IPS DF 6.9 (cell line): ENCODE measurements around the gene URGCP.

ENCODE experiments used
- DNase-seq: peaks from one replicate; pipeline ENCODE4 v3.0.0-alpha.2; 2013; ENCODE audit warnings: low read depth, low spot score
- H3K27ac ChIP-seq: one replicate; pipeline ENCODE4 v1.5.1; 2013; ENCODE audit warnings: low read length, control low read depth
- H3K27me3 ChIP-seq: 2 replicates; pipeline ENCODE4 v1.6.1; 2013; ENCODE audit warnings: mild to moderate bottlenecking, low read length; ENCODE audit not compliant: control insufficient read depth, insufficient read depth
- H3K36me3 ChIP-seq: 2 replicates; pipeline ENCODE4 v1.6.1; 2013; ENCODE audit warnings: low read length; ENCODE audit not compliant: control insufficient read depth, insufficient read depth
- H3K4me1 ChIP-seq: 2 replicates; pipeline ENCODE4 v1.6.1; 2013; ENCODE audit warnings: low read length; ENCODE audit not compliant: control insufficient read depth, insufficient read depth
- H3K4me3 ChIP-seq: 2 replicates; pipeline ENCODE4 v1.5.1; 2013; ENCODE audit warnings: mild to moderate bottlenecking, low read length
- H3K9me3 ChIP-seq: 2 replicates; pipeline ENCODE4 v1.6.1; 2013; ENCODE audit warnings: low read length, inconsistent platforms; ENCODE audit not compliant: control insufficient read depth, insufficient read depth
- WGBS: extraction: QIAGEN DNeasy Blood & Tissue Kit; methylation state at CpG from one replicate; pipeline ENCODE4 v1.1.7; 2013; ENCODE audit warnings: mixed read lengths, missing lambda C conversion rate; ENCODE audit not compliant: insufficient read length, insufficient coverage; 5-methylcytosine and 5-hydroxymethylcytosine counted together

Gene URGCP

GRCh38 chr7:43856316-43856715, 50.1 kb downstream of the URGCP start:
- WGBS, result no CpG with 5 or more reads among the region's 4 CpGs
- Histone ChIP-seq H3K4me3 (no peak overlapping the region), H3K9me3 (no peaks in the 10 kb centered on the region), H3K27me3 (no peaks in the 10 kb centered on the region), H3K27ac (no peak overlapping the region), H3K36me3 (no peaks in the 10 kb centered on the region), H3K4me1 (no peaks in the 10 kb centered on the region)
- DNase-seq, result no peak

GRCh38 chr7:43855176-43855575, 51.2 kb downstream of the URGCP start:
- Histone ChIP-seq H3K4me3 (no peak overlapping the region), H3K27me3 (no peaks in the 10 kb centered on the region), H3K9me3 (no peaks in the 10 kb centered on the region), H3K4me1 (no peaks in the 10 kb centered on the region), H3K27ac (no peak overlapping the region), H3K36me3 (no peaks in the 10 kb centered on the region)
- no peak for DNase-seq

- DNase-seq, result no peak
- Histone ChIP-seq H3K27me3 (no peaks in the 10 kb centered on the region), H3K9me3 (no peaks in the 10 kb centered on the region), H3K4me3 (no peak overlapping the region), H3K27ac (no peak overlapping the region), H3K36me3 (no peaks in the 10 kb centered on the region), H3K4me1 (no peaks in the 10 kb centered on the region)
- no CpG with 5 or more reads among the region's 2 CpGs for WGBS
Measured at GRCh38 chr7:43851805-43852204, 54.6 kb downstream of the URGCP start.

- DNase-seq, result no peak
- no CpG with 5 or more reads among the region's 5 CpGs for WGBS
Measured at GRCh38 chr7:43850348-43851116, 55.9 kb downstream of the URGCP start.

GRCh38 chr7:43849047-43849446, 57.3 kb downstream of the URGCP start:
- no CpG with 5 or more reads among the region's 2 CpGs for WGBS
- DNase-seq, result no peak
- H3K27me3 ChIP-seq, result no peaks in the 10 kb centered on the region
- no peak overlapping the region for H3K27ac ChIP-seq
- no peaks in the 10 kb centered on the region for H3K9me3 ChIP-seq
- H3K4me3 ChIP-seq, result no peak overlapping the region
- no peaks in the 10 kb centered on the region for H3K4me1 ChIP-seq
- H3K36me3 ChIP-seq, result no peaks in the 10 kb centered on the region

More at GRCh38 chr7:43850348-43851116, 55.9 kb downstream of the URGCP start:
- no peaks in the 10 kb centered on the region for H3K4me1 ChIP-seq
- H3K27me3 ChIP-seq, result no peaks in the 10 kb centered on the region
- H3K36me3 ChIP-seq, result no peaks in the 10 kb centered on the region
- H3K27ac ChIP-seq, result no peak overlapping the region
- no peaks in the 10 kb centered on the region for H3K9me3 ChIP-seq
- H3K4me3 ChIP-seq, result no peak overlapping the region

GRCh38 chr7:43847496-43847895, 58.9 kb downstream of the URGCP start:
- Histone ChIP-seq H3K27ac (no peak overlapping the region), H3K4me3 (no peak overlapping the region), H3K27me3 (no peaks in the 10 kb centered on the region), H3K4me1 (no peaks in the 10 kb centered on the region), H3K9me3 (no peaks in the 10 kb centered on the region), H3K36me3 (no peaks in the 10 kb centered on the region)
- no peak for DNase-seq
- WGBS, result no CpG with 5 or more reads among the region's 4 CpGs

GRCh38 chr7:43844662-43845061, 61.7 kb downstream of the URGCP start:
- DNase-seq, result no peak
- Histone ChIP-seq H3K9me3 (no peaks in the 10 kb centered on the region), H3K36me3 (no peaks in the 10 kb centered on the region), H3K4me1 (no peaks in the 10 kb centered on the region), H3K4me3 (no peak overlapping the region), H3K27ac (no peak overlapping the region), H3K27me3 (no peaks in the 10 kb centered on the region)
- no CpG with 5 or more reads among the region's 2 CpGs for WGBS

- Histone ChIP-seq H3K27me3 (no peaks in the 10 kb centered on the region), H3K27ac (no peak overlapping the region), H3K36me3 (no peaks in the 10 kb centered on the region), H3K4me3 (no peak overlapping the region), H3K4me1 (no peaks in the 10 kb centered on the region), H3K9me3 (no peaks in the 10 kb centered on the region)
- DNase-seq, result no peak
- no CpG with 5 or more reads among the region's 2 CpGs for WGBS
Measured at GRCh38 chr7:43844257-43844656, 62.1 kb downstream of the URGCP start.

- H3K9me3 ChIP-seq, result no peaks in the 10 kb centered on the region
- DNase-seq, result no peak
- no peaks in the 10 kb centered on the region for H3K36me3 ChIP-seq
- no CpG with 5 or more reads among the region's 4 CpGs for WGBS
- H3K27me3 ChIP-seq, result no peaks in the 10 kb centered on the region
- no peaks in the 10 kb centered on the region; the same call in 1 of the 2 replicates for H3K4me1 ChIP-seq
- H3K4me3 ChIP-seq, result no peak overlapping the region
- H3K27ac ChIP-seq, result no peak overlapping the region
Measured at GRCh38 chr7:43843296-43843695, 63.1 kb downstream of the URGCP start.

GRCh38 chr7:43838201-43838658, 68.2 kb downstream of the URGCP start:
- no peak for DNase-seq
- WGBS, result no CpG with 5 or more reads among the region's 9 CpGs
- no peaks in the 10 kb centered on the region for H3K9me3 ChIP-seq
- H3K4me1 ChIP-seq, result no peaks in the 10 kb centered on the region; the same call in 1 of the 2 replicates
- H3K36me3 ChIP-seq, result no peaks in the 10 kb centered on the region
- no peak overlapping the region for H3K27ac ChIP-seq
- no peak overlapping the region for H3K4me3 ChIP-seq
- no peaks in the 10 kb centered on the region for H3K27me3 ChIP-seq
